ENCODE measurements around the gene SLC38A10. TPM values are rescaled to one million over a fixed set of nuclear protein-coding genes. Genes with fewer than 3 reads are reported as not detected.
A peak's percentile ranks its signal among the peaks of the same experiment; 100 is the strongest.

Gene SLC38A10
- total RNA-seq, 1 experiment from 2014 or later, result 44.6 TPM

GRCh38 chr17:81244358-81245023, 50.6 kb downstream of the SLC38A10 start:
- no peak for DNase-seq (ENCODE audit: low read depth)

GRCh38 chr17:81243333-81243664, 51.8 kb downstream of the SLC38A10 start:
- no peak for DNase-seq (ENCODE audit: low read depth)

GRCh38 chr17:81242421-81243332, 52.4 kb downstream of the SLC38A10 start:
- DNase-seq (ENCODE audit: low read depth), result no peak

GRCh38 chr17:81241648-81242420, 53.3 kb downstream of the SLC38A10 start:
- peak; percentile 48 for DNase-seq (ENCODE audit: low read depth)

GRCh38 chr17:81241203-81241602, 53.9 kb downstream of the SLC38A10 start:
- DNase-seq (ENCODE audit: low read depth), result no peak

GRCh38 chr17:81240761-81241160, 54.3 kb downstream of the SLC38A10 start:
- no peak for DNase-seq (ENCODE audit: low read depth)

- DNase-seq (ENCODE audit: low read depth), result no peak
These were observed 55.2 kb downstream of the SLC38A10 start for GRCh38 chr17:81239714-81240555.

- DNase-seq (ENCODE audit: low read depth), result peak; percentile 99
These were observed 56.0 kb downstream of the SLC38A10 start, which contains the start of the genes NDUFAF8 and TEPSIN for GRCh38 chr17:81238815-81239713. TSS of gene NDUFAF8 (plus strand) at chr17:81239318. CDS start at chr17:81239364, 46 bp downstream. TSS of gene TEPSIN (minus strand) at chr17:81239055. CDS start at chr17:81239033, 22 bp downstream.

- DNase-seq (ENCODE audit: low read depth), result no peak
These were observed 56.7 kb downstream of the SLC38A10 start for GRCh38 chr17:81238490-81238814.

- no peak for DNase-seq (ENCODE audit: low read depth)
These were observed 57.3 kb downstream of the SLC38A10 start for GRCh38 chr17:81237591-81238489.

GRCh38 chr17:81236784-81237183, 58.3 kb downstream of the SLC38A10 start:
- DNase-seq (ENCODE audit: low read depth), result no peak

- no peak for DNase-seq (ENCODE audit: low read depth)
These were observed 59.0 kb downstream of the SLC38A10 start for GRCh38 chr17:81235822-81236740.

- no peak for DNase-seq (ENCODE audit: low read depth)
These were observed 59.9 kb downstream of the SLC38A10 start for GRCh38 chr17:81234940-81235821.

GRCh38 chr17:81234506-81234855, 60.6 kb downstream of the SLC38A10 start:
- DNase-seq (ENCODE audit: low read depth), result no peak

- no peak for DNase-seq (ENCODE audit: low read depth)
These were observed 61.1 kb downstream of the SLC38A10 start for GRCh38 chr17:81233811-81234505.

GRCh38 chr17:81233316-81233715, 61.8 kb downstream of the SLC38A10 start:
- DNase-seq (ENCODE audit: low read depth), result no peak

Measured in HT1080 (cell line).